HCT116 (cell line): ENCODE measurements around the gene IL18R1. TPM values are rescaled to one million over a fixed set of nuclear protein-coding genes. Genes with fewer than 3 reads are reported as not detected.

Experiments
- ATAC-seq: fragments of 200-7000 bp; cut with Tn5 transposase; 2 replicates; pipeline ENCODE4 v1.9.1; 2020; ENCODE audit warnings: mild to moderate bottlenecking, moderate library complexity
- BruUV-seq: library from RNA; stranded (reverse); fragments of 400-500 nt; replicated peaks from 2 replicates; lab custom pipeline; 2021; lab: Mats Ljungman, UMichigan
- CTCF ChIA-PET: fragments of 300-600 bp; sonication (Branson Sonifier 250); formaldehyde crosslinking; loops from one replicate; lab custom pipeline; 2021; ENCODE audit warnings: antibody characterized with exemption; lab: Charles Lee
- POLR2A ChIA-PET: fragments of 300-600, 350-600 bp; sonication (Branson Sonifier 250); formaldehyde crosslinking; loops from one replicate; lab custom pipeline; 2021; ENCODE audit warnings: antibody characterized with exemption; lab: Charles Lee
- RAD21 ChIA-PET, 2 experiments: fragments of 300-600 bp; sonication (Branson Sonifier 250); formaldehyde crosslinking; loops; one replicate each; lab custom pipeline; 2023; ENCODE audit warnings: low total read pairs in 2 of 2; ENCODE audit not compliant: uncharacterized antibody in 2 of 2, unreplicated experiment in 2 of 2, low non-redundant PET in 1 of 2; lab: Charles Lee
- DNase-seq: peaks from one replicate; pipeline ENCODE4 v3.0.0-alpha.2; 2010; ENCODE audit warnings: low read depth, low spot score
- H2AFZ ChIP-seq: fragments of 200-600 bp; shearing (Covaris generic), sonication (generic); 2 replicates; pipeline ENCODE4 v1.6.1; 2017; ENCODE audit warnings: low read depth, mixed run types, mixed read lengths, antibody characterized with exemption, low read length; ENCODE audit not compliant: poor library complexity, severe bottlenecking
- H3K27ac ChIP-seq: 2 replicates; pipeline ENCODE4 v1.5.1; 2012; ENCODE audit warnings: low read depth, low read length
- H3K27me3 ChIP-seq: fragments of 200-600 bp; sonication (generic); 2 replicates; pipeline ENCODE4 v1.6.1; 2016; ENCODE audit warnings: mixed run types, low read length, mixed read lengths; ENCODE audit not compliant: insufficient read depth
- H3K36me3 ChIP-seq, 2 experiments: fragments of 200-500 bp in 1 of 2; fragments of 200-600 bp in 1 of 2; sonication (Bioruptor generic) in 1 of 2; sonication (generic) in 1 of 2; 2 replicates each; pipeline versions ENCODE4 v1.5.1 to v1.6.1; 2014 to 2016; ENCODE audit warnings: low read length in 2 of 2, inconsistent platforms in 1 of 2, mixed read lengths in 1 of 2, mixed run types in 1 of 2; ENCODE audit not compliant: insufficient read depth in 2 of 2, control insufficient read depth in 1 of 2
- H3K4me1 ChIP-seq, 2 experiments: fragments of 200-600 bp in 1 of 2; sonication (generic) in 1 of 2; 2 replicates each; pipeline versions ENCODE4 v1.5.1 to v1.6.1; 2012 to 2017; ENCODE audit warnings: low read length in 2 of 2, inconsistent platforms in 1 of 2, mild to moderate bottlenecking in 1 of 2, mixed read lengths in 1 of 2, mixed run types in 1 of 2, moderate library complexity in 1 of 2; ENCODE audit not compliant: insufficient read depth in 2 of 2, control insufficient read depth in 1 of 2
- H3K4me2 ChIP-seq: fragments of 200-600 bp; sonication (generic); 2 replicates; pipeline ENCODE4 v1.6.1; 2017; ENCODE audit warnings: mixed run types, low read length, mixed read lengths
- H3K4me3 ChIP-seq, 2 experiments: fragments of 200-600 bp in 1 of 2; sonication (generic) in 1 of 2; replicated peaks in 1 of 2; 2 replicates each; pipeline ENCODE4 v1.5.1; 2011 to 2016; ENCODE audit warnings: low read length in 2 of 2, control low read depth in 1 of 2, low read depth in 1 of 2, mild to moderate bottlenecking in 1 of 2, mixed read lengths in 1 of 2, mixed run types in 1 of 2
- H3K79me2 ChIP-seq: fragments of 200-600 bp; sonication (generic); 2 replicates; pipeline ENCODE4 v1.6.1; 2017; ENCODE audit warnings: mild to moderate bottlenecking, mixed run types, low read length, moderate library complexity, mixed read lengths; ENCODE audit not compliant: insufficient read depth
- H3K9ac ChIP-seq: fragments of 200-600 bp; sonication (generic); 2 replicates; pipeline ENCODE4 v1.6.1; 2016; ENCODE audit warnings: low read length, mixed read lengths
- H3K9me2 ChIP-seq: fragments of 200-600 bp; sonication (generic), shearing (Covaris generic); 2 replicates; pipeline ENCODE4 v1.6.1; 2017; ENCODE audit warnings: mixed run types, mild to moderate bottlenecking, moderate library complexity; ENCODE audit not compliant: insufficient read depth
- H3K9me3 ChIP-seq, 2 experiments: fragments of 200-500 bp in 1 of 2; fragments of 200-600 bp in 1 of 2; sonication (Bioruptor generic) in 1 of 2; sonication (generic) in 1 of 2; 2 replicates each; pipeline ENCODE4 v1.6.1; 2014 to 2017; ENCODE audit warnings: low read length in 2 of 2, mixed read lengths in 2 of 2, inconsistent platforms in 1 of 2, low read depth in 1 of 2, mild to moderate bottlenecking in 1 of 2, mixed run types in 1 of 2, moderate library complexity in 1 of 2; ENCODE audit not compliant: control insufficient read depth in 1 of 2, insufficient read depth in 1 of 2
- H4K20me1 ChIP-seq: fragments of 200-600 bp; sonication (generic), shearing (Covaris generic); 2 replicates; pipeline ENCODE4 v1.6.1; 2017; ENCODE audit warnings: mixed run types, mild to moderate bottlenecking, moderate library complexity; ENCODE audit not compliant: insufficient read depth
- CBX3 ChIP-seq: IDR thresholded peaks from 2 replicates; pipeline ENCODE4 v1.6.1; 2012; ENCODE audit warnings: low read depth
- CEBPB ChIP-seq: IDR thresholded peaks from 2 replicates; pipeline ENCODE4 v1.6.1; 2012; ENCODE audit warnings: low read depth
- EGR1 ChIP-seq: IDR thresholded peaks from 2 replicates; pipeline ENCODE4 v1.6.1; 2012; ENCODE audit warnings: low read depth
- ELF1 ChIP-seq: IDR thresholded peaks from 2 replicates; pipeline ENCODE4 v1.6.1; 2012; ENCODE audit warnings: low read depth, borderline replicate concordance
- EZH2phosphoT487 ChIP-seq: fragments of 200-600 bp; IDR thresholded peaks from 2 replicates; pipeline ENCODE4 v1.6.1; 2018; ENCODE audit warnings: antibody characterized with exemption, borderline replicate concordance
- JUND ChIP-seq: IDR thresholded peaks from 2 replicates; pipeline ENCODE4 v1.6.1; 2012
- MAX ChIP-seq: IDR thresholded peaks from 2 replicates; pipeline ENCODE4 v1.6.1; 2012
- POLR2A ChIP-seq: IDR thresholded peaks from 2 replicates; pipeline ENCODE4 v1.7.0; 2011; ENCODE audit warnings: borderline replicate concordance; ENCODE audit not compliant: insufficient read depth, insufficient read length; ENCODE audit errors: extremely low read depth
- POLR2AphosphoS5 ChIP-seq: IDR thresholded peaks from 2 replicates; pipeline ENCODE4 v1.6.1; 2011; ENCODE audit warnings: mild to moderate bottlenecking, low read depth, low read length, moderate library complexity
- SIN3A ChIP-seq: IDR thresholded peaks from 2 replicates; pipeline ENCODE4 v1.6.1; 2012; ENCODE audit warnings: low read depth
- SP1 ChIP-seq: IDR thresholded peaks from 2 replicates; pipeline ENCODE4 v1.6.1; 2012; ENCODE audit warnings: low read depth
- ZFX ChIP-seq: fragments of 450-650 bp; IDR thresholded peaks from 2 replicates; pipeline ENCODE4 v1.6.1; 2017
- intact Hi-C: fragments of 100-400 bp; cut with micrococcal nuclease; formaldehyde crosslinking; loops from 2 replicates; pipeline ENCODE4 v1.10.0; 2022
- total RNA-seq: library from RNA; stranded (reverse); gene quantifications from one replicate; pipeline ENCODE4 v1.2.1, GENCODE V29; 2021; ENCODE audit not compliant: unreplicated experiment
- TF ChIP-seq, protein P1 (sequence below): IDR thresholded peaks from 2 replicates; pipeline ENCODE4 v1.6.1; 2012

The IL18R1 gene
- total RNA-seq, 1 experiment from 2014 or later, result 1.5 TPM

DNA sequence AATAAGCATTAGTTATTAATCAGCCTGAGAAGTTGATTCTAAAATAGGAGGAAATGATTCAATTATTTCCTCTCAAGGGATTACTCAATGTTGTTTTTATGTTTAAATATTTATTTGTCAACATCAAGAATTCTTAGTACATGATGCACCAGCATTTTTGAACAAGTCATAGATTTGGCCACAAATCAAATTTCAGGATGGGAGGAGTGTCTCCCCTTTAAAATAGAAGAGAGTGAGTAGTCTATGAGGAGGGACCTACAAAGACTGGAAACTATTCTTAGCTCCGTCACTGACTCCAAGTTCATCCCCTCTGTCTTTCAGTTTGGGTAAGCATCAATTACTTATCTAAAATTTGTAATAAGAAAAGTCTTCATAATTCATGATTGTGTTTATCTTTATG, 18.6 kb upstream of the IL18R1 start:
- H3K27ac ChIP-seq, result no peak overlapping the region
- no peak overlapping the region for H3K4me3 ChIP-seq
- no peaks in the 10 kb centered on the region for H3K9me3 ChIP-seq
- no peak overlapping the region for H2AFZ ChIP-seq
- no peaks in the 10 kb centered on the region for H3K36me3 ChIP-seq
- no peak overlapping the region for H3K4me2 ChIP-seq
- TF ChIP-seq, protein P1, sequence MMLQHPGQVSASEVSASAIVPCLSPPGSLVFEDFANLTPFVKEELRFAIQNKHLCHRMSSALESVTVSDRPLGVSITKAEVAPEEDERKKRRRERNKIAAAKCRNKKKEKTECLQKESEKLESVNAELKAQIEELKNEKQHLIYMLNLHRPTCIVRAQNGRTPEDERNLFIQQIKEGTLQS, result no peak
- TF ChIP-seq JUND, result no peak
- no peak for TF ChIP-seq CBX3
- no peak for TF ChIP-seq POLR2A
- no peak for TF ChIP-seq EZH2phosphoT487
- TF ChIP-seq POLR2AphosphoS5, result no peak
- TF ChIP-seq CEBPB, result no peak
- no peak for TF ChIP-seq SP1
- no peak for TF ChIP-seq EGR1
- no peak for TF ChIP-seq ZFX
- TF ChIP-seq ELF1, result no peak
- no peak for TF ChIP-seq SIN3A
- TF ChIP-seq MAX, result no peak
- TF ChIP-seq, all 23 proteins: peak for 0
- RAD21 ChIA-PET, result no interaction called here
- H3K4me1 ChIP-seq, result no peaks in the 10 kb centered on the region
- CTCF ChIA-PET, result no interaction called here
- H3K27me3 ChIP-seq, result no peaks in the 10 kb centered on the region
- H3K9ac ChIP-seq, result no peak overlapping the region
- no peaks in the 10 kb centered on the region for H4K20me1 ChIP-seq
- H3K79me2 ChIP-seq, result no peaks in the 10 kb centered on the region
- no TSS peak for BruUV-seq
- DNase-seq (no peak), ATAC-seq (no peak)
- H3K9me2 ChIP-seq, result peaks cover 6% of the 10 kb centered on the region; the same call in 1 of the 2 replicates
- intact Hi-C loops, result no loop called here
- POLR2A ChIA-PET, result no interaction called here
